HEK293 (cell line): ENCODE measurements around the gene FAM13B.
A peak's percentile ranks its signal among the peaks of the same experiment; 100 is the strongest.

Source experiments
- EGR2 ChIP-seq: fragments of 450-650 bp; formaldehyde crosslinking; IDR thresholded peaks from 2 replicates; pipeline ENCODE4 v1.5.1; 2016; ENCODE audit warnings: low read depth, missing biosample characterization, missing genetic modification characterization
- INSM2 ChIP-seq: fragments of 450-650 bp; formaldehyde crosslinking; IDR thresholded peaks from 2 replicates; pipeline ENCODE4 v1.5.1; 2016; ENCODE audit warnings: missing biosample characterization, missing genetic modification characterization
- MZF1 ChIP-seq: fragments of 450-650 bp; formaldehyde crosslinking; IDR thresholded peaks from 2 replicates; pipeline ENCODE4 v1.5.1; 2017; ENCODE audit warnings: missing biosample characterization, missing genetic modification characterization, borderline replicate concordance
- ZBTB11 ChIP-seq: fragments of 450-650 bp; formaldehyde crosslinking; conservative IDR thresholded peaks from 2 replicates; pipeline ENCODE4 v1.5.1; 2016; ENCODE audit warnings: low read depth, missing biosample characterization, missing genetic modification characterization
- ZFP69B ChIP-seq: fragments of 450-650 bp; formaldehyde crosslinking; IDR thresholded peaks from 2 replicates; pipeline ENCODE4 v1.5.1; 2016; ENCODE audit warnings: missing biosample characterization, missing genetic modification characterization
- ZNF174 ChIP-seq: fragments of 450-650 bp; formaldehyde crosslinking; IDR thresholded peaks from 2 replicates; pipeline ENCODE4 v1.5.0; 2017; ENCODE audit warnings: missing biosample characterization, mild to moderate bottlenecking, missing genetic modification characterization
- ZNF202 ChIP-seq: fragments of 450-650 bp; formaldehyde crosslinking; IDR thresholded peaks from 2 replicates; pipeline ENCODE4 v1.5.1; 2016; ENCODE audit warnings: missing biosample characterization, missing genetic modification characterization, borderline replicate concordance
- ZNF24 ChIP-seq: fragments of 450-650 bp; formaldehyde crosslinking; IDR thresholded peaks from 2 replicates; pipeline ENCODE4 v1.5.1; 2016; ENCODE audit warnings: missing biosample characterization, missing genetic modification characterization
- ZNF280C ChIP-seq: fragments of 450-650 bp; formaldehyde crosslinking; IDR thresholded peaks from 2 replicates; pipeline ENCODE4 v1.5.1; 2016; ENCODE audit warnings: missing biosample characterization, missing genetic modification characterization
- ZNF292 ChIP-seq: fragments of 450-650 bp; formaldehyde crosslinking; IDR thresholded peaks from 2 replicates; pipeline ENCODE4 v1.5.1; 2016; ENCODE audit warnings: low read depth, missing biosample characterization, missing genetic modification characterization, borderline replicate concordance
- ZNF394 ChIP-seq: fragments of 450-650 bp; formaldehyde crosslinking; IDR thresholded peaks from 2 replicates; pipeline ENCODE4 v1.5.1; 2016; ENCODE audit warnings: missing biosample characterization, missing genetic modification characterization, mild to moderate bottlenecking, moderate library complexity, borderline replicate concordance
- ZNF398 ChIP-seq: fragments of 450-650 bp; formaldehyde crosslinking; IDR thresholded peaks from 2 replicates; pipeline ENCODE4 v1.5.1; 2017; ENCODE audit warnings: missing biosample characterization, missing genetic modification characterization
- ZNF416 ChIP-seq: fragments of 450-650 bp; formaldehyde crosslinking; IDR thresholded peaks from 2 replicates; pipeline ENCODE4 v1.5.1; 2016; ENCODE audit warnings: missing biosample characterization, missing genetic modification characterization
- ZNF48 ChIP-seq: fragments of 450-650 bp; formaldehyde crosslinking; IDR thresholded peaks from 2 replicates; pipeline ENCODE4 v1.5.1; 2016; ENCODE audit warnings: missing biosample characterization, missing genetic modification characterization
- ZNF610 ChIP-seq: fragments of 450-650 bp; formaldehyde crosslinking; IDR thresholded peaks from 2 replicates; pipeline ENCODE4 v1.5.1; 2016; ENCODE audit warnings: missing biosample characterization, missing genetic modification characterization, borderline replicate concordance
- ZNF621 ChIP-seq: fragments of 450-650 bp; formaldehyde crosslinking; IDR thresholded peaks from 2 replicates; pipeline ENCODE4 v1.5.1; 2017; ENCODE audit warnings: missing biosample characterization, missing genetic modification characterization
- ZNF623 ChIP-seq: fragments of 450-650 bp; formaldehyde crosslinking; IDR thresholded peaks from 2 replicates; pipeline ENCODE4 v1.5.1; 2016; ENCODE audit warnings: missing biosample characterization, missing genetic modification characterization
- ZNF626 ChIP-seq: fragments of 450-650 bp; sonication (Bioruptor Pico); formaldehyde crosslinking; IDR thresholded peaks from 2 replicates; pipeline ENCODE4 v1.5.1; 2018; ENCODE audit warnings: missing biosample characterization, missing genetic modification characterization, inconsistent platforms
- ZNF629 ChIP-seq: fragments of 450-650 bp; formaldehyde crosslinking; IDR thresholded peaks from 2 replicates; pipeline ENCODE4 v1.5.1; 2017; ENCODE audit warnings: missing biosample characterization, missing genetic modification characterization
- ZNF670 ChIP-seq: fragments of 450-650 bp; formaldehyde crosslinking; IDR thresholded peaks from 2 replicates; pipeline ENCODE4 v1.5.1; 2016; ENCODE audit warnings: missing biosample characterization, missing genetic modification characterization, low read depth
- ZNF677 ChIP-seq: fragments of 450-650 bp; IDR thresholded peaks from 2 replicates; pipeline ENCODE4 v1.5.0; 2018; ENCODE audit warnings: missing biosample characterization, mild to moderate bottlenecking, missing genetic modification characterization, moderate library complexity
- ZNF747 ChIP-seq: fragments of 450-650 bp; formaldehyde crosslinking; IDR thresholded peaks from 2 replicates; pipeline ENCODE4 v1.5.1; 2016; ENCODE audit warnings: missing biosample characterization, missing genetic modification characterization
- ZNF777 ChIP-seq: fragments of 450-650 bp; formaldehyde crosslinking; IDR thresholded peaks from 2 replicates; pipeline ENCODE4 v1.5.1; 2017; ENCODE audit warnings: missing biosample characterization, missing genetic modification characterization, borderline replicate concordance
- ZSCAN30 ChIP-seq: fragments of 450-650 bp; IDR thresholded peaks from 2 replicates; pipeline ENCODE4 v1.5.1; 2018; ENCODE audit warnings: missing biosample characterization, mild to moderate bottlenecking, missing genetic modification characterization, moderate library complexity
- TF ChIP-seq, protein P1 (sequence below): fragments of 450-650 bp; IDR thresholded peaks from 2 replicates; pipeline ENCODE4 v1.5.1; 2018; ENCODE audit warnings: missing biosample characterization, mild to moderate bottlenecking, missing genetic modification characterization
- TF ChIP-seq, protein P2 (sequence below): fragments of 450-650 bp; formaldehyde crosslinking; optimal IDR thresholded peaks from 2 replicates; pipeline ENCODE3; 2016; ENCODE audit warnings: missing biosample characterization, mild to moderate bottlenecking, missing genetic modification characterization

FAM13B gene

GRCh38 chr5:138032572-138033385 is at the start of gene FAM13B (continued):
- TF ChIP-seq INSM2: peak; percentile 68
- TF ChIP-seq, protein P1, sequence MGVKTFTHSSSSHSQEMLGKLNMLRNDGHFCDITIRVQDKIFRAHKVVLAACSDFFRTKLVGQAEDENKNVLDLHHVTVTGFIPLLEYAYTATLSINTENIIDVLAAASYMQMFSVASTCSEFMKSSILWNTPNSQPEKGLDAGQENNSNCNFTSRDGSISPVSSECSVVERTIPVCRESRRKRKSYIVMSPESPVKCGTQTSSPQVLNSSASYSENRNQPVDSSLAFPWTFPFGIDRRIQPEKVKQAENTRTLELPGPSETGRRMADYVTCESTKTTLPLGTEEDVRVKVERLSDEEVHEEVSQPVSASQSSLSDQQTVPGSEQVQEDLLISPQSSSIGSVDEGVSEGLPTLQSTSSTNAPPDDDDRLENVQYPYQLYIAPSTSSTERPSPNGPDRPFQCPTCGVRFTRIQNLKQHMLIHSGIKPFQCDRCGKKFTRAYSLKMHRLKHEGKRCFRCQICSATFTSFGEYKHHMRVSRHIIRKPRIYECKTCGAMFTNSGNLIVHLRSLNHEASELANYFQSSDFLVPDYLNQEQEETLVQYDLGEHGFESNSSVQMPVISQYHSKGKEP: no peak
- TF ChIP-seq ZNF623 (tag by site-specific recombination): 0 out of 2 replicates have a peak, but pooled peaks have one; percentile 6
- TF ChIP-seq ZNF416 (tag by site-specific recombination): no peak
- no peak for TF ChIP-seq ZNF202 (tag by site-specific recombination)
- TF ChIP-seq ZNF677 (tag by site-specific recombination): no peak
- no peak; the same call in 1 of the 2 replicates for TF ChIP-seq ZFP69B (tag by site-specific recombination)
- TF ChIP-seq ZNF610 (tag by site-specific recombination): peak; percentile 89; the same call in 1 of the 2 replicates
- TF ChIP-seq ZNF670 (tag by site-specific recombination): no peak
- TF ChIP-seq ZNF280C (tag by site-specific recombination): no peak
- TF ChIP-seq ZNF629: peak; percentile 75
- peak; percentile 90; the same call in 1 of the 2 replicates for TF ChIP-seq ZNF394
- TF ChIP-seq EGR2 (tag by site-specific recombination): 0 out of 2 replicates have a peak, but pooled peaks have one; percentile 3
- TF ChIP-seq ZNF24 (tag by site-specific recombination): peak; percentile 77; the same call in 1 of the 2 replicates
- TF ChIP-seq ZNF777: 0 out of 2 replicates have a peak, but pooled peaks have one; percentile 55
- no peak for TF ChIP-seq ZNF174 (tag by site-specific recombination)
- peak; percentile 61 for TF ChIP-seq ZSCAN30
- no peak for TF ChIP-seq ZNF292
- TF ChIP-seq ZNF48: no peak
- TF ChIP-seq ZNF398: peak; percentile 35
- TF ChIP-seq ZBTB11 (tag by site-specific recombination): peak; percentile 88
- no peak for TF ChIP-seq ZNF621
- no peak for TF ChIP-seq ZNF626 (tag by site-specific recombination)
- TF ChIP-seq, protein P2, sequence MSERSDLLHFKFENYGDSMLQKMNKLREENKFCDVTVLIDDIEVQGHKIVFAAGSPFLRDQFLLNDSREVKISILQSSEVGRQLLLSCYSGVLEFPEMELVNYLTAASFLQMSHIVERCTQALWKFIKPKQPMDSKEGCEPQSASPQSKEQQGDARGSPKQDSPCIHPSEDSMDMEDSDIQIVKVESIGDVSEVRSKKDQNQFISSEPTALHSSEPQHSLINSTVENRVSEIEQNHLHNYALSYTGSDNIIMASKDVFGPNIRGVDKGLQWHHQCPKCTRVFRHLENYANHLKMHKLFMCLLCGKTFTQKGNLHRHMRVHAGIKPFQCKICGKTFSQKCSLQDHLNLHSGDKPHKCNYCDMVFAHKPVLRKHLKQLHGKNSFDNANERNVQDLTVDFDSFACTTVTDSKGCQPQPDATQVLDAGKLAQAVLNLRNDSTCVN (tag by site-specific recombination): peak; percentile 82
- peak; percentile 43; the same call in 1 of the 2 replicates for TF ChIP-seq MZF1 (tag by site-specific recombination)
- no peak for TF ChIP-seq ZNF747
